ENCODE data around the gene ARFIP2.

ARFIP2 gene

DNA sequence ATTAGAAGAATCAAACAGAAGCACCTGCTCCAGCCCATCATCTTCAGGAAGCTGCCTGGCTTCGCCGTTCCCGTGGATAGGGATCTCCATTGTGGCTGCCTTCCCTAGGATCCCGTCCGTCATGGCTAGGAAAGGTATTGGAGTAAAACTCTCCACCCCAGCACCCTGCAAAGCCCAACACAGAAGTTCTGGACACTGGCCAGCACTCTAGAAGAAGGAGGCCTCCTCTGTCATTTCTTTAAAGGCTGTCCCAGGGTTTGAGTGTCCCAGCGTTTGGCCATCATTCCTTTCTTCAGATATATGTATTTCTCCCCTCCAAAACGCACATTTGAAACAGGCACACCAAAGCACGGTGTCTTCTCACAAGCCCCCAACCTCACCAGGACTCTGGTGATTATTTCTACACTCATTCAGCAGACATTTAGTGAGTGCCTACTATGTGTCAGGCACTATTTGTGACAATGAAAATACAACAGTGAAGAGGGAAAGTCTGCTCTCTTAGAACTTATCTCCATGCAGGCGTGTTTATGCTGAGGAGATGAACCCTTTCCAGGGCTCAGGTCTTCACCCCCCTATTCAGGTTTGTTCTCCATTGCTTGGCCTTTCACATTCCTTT lies 724 bp downstream of the ARFIP2 start:
- DNase-seq: no peak

DNA sequence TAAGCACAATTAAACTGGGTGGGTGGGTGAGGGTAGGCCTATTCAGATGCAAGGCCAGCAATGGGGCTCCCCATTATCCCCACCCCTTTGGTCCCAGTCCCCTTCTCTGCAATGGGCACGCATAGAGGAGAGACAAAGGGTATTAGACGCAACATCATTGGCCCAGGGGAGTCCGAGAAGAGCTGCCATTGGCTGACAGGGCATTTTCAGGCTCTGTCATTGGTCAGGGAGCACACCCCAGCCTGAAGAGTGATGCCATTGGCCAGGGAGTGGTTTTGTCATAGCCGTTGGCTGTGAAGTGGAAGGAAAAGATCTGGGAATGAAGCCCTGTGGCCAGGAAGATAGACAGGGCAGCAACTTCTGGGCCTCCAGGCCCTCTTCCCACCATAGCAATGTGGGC lies 4.6 kb downstream of the ARFIP2 start:
- DNase-seq: no peak

DNA sequence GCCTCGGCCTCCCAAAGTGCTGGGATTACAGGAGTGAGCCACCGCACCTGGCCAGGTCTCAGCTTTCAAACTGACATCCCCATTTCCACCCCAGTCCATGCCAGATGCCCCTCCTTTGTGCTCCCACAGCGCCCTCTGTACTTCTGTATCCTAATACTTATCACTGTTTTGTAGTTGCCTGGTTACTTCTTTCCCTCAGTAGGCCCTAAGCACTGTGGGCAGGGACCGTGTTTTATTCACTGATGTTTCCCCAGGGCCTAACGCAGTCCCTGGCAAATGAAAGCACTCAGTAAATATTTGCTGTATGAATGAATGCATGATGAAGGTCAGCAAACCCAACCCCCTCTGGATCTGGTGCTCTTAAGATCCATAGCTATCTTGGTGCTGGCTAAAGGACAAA lies 5.2 kb downstream of the ARFIP2 start:
- no peak for DNase-seq

DNA sequence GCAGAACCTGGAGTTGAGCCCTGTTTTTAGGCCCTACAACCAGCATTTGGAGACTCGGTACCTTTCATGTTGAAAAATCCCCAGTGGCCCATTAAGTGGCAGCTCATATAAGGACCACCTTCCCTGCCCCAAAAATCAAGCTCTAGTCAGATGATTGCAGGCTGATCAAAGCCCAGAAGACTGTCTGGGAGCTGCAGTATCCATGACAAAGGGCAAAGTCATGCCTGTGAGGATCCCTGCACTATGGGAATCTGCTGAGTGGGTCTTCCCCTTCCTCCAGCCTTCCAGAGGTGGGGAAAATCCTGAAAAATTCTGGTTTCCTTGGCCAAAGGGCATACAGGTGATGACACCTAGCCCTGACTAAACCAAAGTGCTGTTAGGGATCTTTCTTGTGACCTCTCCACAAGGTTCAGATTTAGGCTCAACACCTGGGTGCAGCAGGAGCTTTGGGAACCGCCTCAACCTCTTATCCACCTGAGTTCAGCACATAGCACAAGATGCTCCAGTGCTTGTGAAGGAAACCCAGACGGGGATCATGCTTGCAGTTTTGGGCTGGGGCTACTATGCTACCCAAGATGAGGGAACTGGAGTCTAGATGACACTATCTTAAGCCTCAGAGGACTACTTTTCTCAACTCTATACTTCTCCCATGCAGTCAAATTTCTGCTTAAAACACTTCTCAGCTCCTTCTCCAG lies 6.2 kb downstream of the ARFIP2 start:
- DNase-seq: no peak

DNA sequence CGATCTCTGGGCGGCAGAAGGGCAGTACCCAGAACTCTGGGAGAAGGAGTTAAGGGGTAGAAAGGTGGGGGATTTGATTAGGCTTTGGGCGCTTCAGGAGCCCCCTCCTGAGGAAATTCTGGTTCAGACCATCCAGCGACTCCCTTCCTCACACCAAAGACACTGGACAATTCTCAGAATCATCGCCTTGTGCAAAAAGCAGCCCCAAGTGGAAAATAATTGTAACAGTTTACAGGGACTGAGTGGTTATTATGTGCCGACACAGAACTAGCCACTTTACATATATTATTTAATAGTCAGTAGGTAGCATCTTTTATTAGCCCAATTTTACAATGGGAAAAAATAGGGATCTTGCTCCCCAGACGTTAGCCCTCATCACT lies 6.7 kb downstream of the ARFIP2 start:
- no peak for DNase-seq

DNA sequence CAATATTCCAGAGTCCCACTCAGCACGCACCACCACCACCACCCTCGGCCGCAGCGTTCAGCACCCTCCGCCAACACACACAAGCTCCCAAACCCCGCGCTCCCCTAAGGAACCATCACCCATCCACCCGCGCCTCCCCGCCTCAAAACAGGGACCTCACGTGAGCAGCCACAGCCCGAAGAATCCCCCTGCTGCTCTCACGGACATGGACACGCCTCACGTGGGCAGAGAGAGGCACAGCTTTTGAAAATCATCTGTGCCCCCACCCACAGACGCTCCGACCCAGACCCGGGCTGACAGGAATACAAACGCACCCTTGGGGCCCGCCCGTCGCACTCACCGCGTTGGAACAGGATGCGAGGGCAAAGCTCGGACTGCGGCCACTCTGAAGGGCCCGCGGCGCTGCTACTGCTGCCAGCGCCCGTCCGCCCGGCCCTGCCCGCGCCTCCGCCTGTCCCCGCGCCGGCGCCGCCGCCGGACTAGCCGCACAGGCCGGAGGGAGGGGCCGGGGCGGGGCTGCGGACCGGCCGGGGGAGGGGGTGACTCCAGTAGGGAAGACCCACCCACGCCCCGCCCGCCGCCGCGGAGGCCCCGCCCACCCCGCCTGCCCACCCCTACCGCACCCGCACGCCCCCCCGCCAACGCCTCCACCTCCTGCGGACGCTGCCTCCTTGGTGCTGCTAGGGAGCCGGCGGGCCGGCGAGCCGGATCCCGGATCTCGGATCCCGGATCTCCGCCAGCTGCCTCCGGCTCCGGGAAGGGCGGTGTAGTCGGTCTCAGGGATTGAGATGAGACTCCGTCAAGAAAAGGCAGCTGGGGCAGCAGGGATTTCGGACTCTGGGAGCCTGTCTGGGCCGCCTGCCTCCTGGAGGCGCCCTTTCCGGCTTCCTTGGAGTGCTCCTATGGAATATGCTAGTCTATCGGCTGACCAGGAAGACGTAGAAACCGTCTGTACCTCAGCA lies 7.4 kb downstream of the ARFIP2 start, which contains the start of gene TRIM3:
TSS of gene TRIM3 (minus strand) at position 491 of the 962 bp plus-strand sequence. CDS start 8,246 bp downstream, outside the sequence.
- DNase-seq: peak; percentile 79

DNA sequence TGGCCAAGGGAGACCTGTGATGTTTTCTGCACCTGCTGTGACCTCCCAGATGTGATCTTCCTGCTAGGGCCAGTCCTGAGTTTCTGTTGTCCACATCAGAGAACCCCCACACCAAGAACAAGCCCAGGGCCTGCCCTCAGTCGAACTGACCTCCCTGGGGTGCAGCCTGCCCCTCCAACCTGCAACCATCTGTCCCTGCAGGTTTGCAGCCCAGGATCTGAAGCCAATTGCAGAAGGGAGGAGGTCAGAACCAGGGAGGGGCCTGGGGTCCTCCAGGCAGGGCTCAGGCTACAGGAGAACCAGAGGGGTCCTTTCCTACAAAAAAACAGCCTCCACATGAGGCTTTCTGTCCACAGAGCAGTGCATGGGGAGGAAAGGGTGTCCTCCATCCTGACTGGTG lies 8.2 kb downstream of the ARFIP2 start:
- DNase-seq: no peak

DNA sequence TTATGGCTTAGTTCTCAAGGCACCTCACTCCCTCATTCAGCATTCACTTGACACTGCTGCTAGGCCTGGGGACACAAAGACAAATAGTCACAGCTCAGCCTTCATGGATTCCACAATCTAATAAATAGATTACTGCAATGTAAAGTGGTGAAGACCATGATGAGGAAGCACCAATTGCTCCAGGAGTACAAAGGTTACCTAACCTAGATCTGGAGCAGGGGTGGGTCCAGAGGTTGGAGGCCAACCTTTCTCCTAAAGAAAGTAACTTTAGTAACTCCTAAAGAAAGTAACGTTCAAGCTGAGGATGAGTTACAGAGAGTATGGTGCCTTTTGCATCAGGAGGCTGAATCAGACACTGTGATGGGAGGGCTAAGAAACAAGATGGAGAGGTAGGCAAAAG lies 11.5 kb downstream of the ARFIP2 start:
- no peak for DNase-seq

DNA sequence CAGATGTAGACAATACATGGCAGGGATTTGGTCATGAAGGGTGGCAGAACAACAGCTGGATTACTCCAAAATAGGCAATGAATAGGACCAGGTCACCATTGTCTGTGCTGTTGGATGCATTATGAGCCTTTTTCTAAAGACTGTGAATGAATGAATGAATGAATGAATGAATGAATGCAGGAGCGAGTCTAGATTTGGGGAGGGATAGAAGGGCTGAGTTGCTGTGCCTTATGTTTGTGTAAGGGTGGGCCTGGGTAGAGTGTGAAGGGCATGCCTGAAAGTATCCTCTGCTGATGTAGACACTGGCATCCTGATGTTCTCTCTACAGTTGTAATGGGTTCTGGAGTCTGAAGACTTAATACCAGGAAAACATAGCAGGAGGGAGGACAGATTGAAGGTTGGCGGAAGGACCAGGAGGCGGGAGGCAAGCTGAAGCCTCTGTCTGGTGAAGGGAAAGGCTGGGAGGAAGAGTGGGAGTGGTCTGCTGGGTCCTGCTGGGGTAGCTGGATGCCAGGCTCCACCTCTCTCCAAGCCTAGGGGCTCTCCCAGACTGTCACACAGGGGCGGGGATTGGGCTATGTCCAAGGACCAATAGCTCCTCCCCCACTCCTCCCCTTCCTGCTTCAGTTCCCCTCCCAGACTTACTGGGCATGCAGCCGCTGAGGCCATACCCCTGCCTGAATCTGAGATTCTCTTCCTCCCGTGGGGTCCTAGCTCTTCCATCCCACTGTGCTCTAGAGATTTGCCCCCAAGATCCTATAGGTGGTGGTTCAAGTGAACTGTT lies 12.2 kb downstream of the ARFIP2 start:
- peak; percentile 52 for DNase-seq

DNA sequence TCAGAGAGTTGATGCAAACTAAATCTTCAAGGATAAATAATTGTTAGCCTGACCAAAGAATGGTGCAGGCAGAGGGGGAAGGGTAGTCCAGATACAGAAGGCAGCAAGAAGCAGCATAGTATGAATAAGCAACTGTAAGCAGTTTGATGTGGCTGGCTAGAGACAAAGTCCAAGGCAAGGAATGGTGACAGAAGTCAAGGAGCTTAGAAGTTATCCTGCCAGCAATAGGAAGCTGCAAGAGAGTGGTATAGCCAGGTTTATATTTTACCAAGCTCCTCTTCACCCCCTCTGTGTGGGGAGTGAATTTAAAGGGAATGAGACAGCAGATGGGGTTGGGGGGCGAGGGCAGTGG lies 22.1 kb downstream of the ARFIP2 start:
- DNase-seq: no peak

DNA sequence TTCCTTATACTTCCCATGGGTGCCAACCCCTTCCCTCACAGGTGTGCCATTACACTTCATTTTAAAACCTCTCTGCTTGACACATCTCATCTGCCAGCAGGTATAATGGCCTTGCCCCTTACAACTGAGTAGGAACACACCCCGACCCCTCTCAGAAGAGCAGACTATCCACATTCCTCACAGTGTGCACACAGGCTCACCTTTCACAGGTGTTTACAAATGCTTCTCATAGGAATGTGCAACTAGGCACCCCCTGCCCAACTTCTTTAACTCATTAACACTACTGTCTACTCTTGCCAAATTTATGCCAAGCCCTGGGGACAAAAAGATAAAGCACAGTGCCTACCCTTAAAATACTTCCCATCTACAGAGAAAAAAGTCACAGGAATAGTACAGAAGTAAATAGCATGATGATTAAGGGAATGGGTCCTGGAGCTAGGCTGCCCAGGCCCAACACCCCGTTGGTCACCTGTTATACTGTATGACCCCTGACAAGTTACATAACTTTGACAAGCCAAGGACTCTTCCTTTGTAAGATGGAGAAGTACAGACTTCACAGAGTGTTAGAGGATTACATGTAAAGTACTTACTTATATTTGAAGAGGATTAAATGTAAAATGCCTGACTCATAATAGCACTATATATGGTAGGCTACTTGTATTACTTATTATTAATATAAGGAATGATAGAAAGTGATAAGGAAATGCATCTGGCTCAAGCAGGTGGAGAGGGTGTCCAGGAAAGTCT lies 22.6 kb downstream of the ARFIP2 start:
- no peak for DNase-seq

DNA sequence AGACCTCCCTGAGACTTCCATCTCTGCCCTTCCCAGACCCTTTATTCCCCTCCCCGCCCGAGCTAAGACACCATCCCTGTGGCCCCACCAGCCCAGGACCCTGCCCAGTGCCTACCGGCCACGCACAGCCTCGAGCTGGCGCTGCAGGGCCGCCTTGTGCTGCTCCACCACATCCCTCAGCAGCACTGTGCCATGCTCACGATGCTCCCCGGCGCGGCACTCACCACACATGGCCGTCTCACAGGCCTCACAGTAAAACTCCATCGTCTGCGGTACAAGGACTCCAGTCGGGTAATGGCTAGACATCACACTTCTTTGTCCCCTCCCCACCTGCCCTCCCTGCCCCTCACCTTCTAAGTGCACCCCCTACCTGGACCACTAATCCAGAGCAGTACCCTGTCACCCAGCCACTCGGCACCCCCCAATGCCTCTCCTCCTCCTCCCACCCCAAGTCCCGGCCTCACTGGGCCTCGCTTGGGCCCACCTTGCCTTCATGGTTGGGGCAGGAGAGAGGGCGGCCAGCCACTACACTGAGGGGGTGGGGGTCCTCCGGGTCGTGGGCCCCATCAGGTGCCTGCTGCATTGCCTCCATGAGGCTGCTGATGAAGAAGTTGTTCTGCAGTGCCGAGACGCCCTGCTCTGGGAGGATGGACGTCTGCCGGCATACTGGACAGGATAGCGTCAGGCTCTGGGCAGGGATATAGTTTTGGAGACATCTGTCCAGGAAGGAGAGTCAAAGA lies 23.4 kb downstream of the ARFIP2 start:
- no peak for DNase-seq

DNA sequence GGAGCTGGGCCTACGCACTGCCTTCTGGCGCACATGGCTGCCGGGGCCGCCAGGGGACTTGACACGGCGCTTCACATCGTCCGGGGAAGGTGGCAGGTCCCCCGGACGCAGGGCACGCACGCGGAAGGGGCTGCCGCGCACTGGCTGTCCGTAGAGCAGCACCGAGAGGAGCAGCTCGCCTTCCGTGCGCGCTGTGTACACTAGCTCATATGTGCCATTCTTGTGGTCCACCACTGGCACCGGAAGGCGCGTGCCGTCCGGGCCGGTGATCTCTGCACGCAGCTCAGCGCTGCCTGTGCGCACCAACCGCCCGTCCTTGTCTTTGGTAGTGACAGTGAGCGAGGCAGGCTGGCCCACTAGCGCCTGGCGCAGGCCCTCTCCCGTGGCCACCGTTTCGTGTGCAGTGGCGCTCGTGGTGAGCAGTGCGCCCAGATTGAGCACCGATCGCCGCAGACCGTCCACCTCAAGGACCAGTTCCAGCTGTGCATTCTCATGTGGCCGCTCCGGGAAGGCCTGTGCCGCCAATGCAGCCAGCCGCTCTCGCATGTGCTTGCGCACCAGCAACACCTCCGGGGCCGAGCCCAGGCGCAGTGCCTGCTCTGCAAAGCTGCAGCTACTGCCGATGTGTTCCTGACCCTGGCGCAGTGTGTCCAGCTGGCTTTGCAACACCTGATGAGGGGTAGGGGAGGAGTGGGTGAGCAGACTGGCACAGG lies 24.6 kb downstream of the ARFIP2 start:
- DNase-seq: no peak

DNA sequence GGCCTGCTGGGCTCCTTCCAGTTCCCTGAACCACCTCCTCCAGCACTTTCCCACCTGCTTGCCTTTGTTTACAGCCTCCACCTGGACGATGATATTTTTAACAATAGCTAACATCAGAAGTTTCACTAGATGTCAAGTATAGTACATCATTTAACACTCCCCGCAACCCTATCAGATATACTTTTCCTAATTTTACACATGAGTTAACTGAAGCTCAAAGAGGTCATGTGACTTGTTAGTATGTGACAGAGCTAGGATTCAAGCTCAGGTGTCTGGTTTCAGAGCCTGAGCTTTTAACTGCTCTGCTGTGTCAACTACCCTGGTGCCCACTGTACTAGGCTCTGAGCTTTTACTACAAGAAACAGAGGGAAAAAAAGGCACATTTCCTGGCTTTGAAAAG lies 26.1 kb downstream of the ARFIP2 start:
- DNase-seq: peak; percentile 69

DNA sequence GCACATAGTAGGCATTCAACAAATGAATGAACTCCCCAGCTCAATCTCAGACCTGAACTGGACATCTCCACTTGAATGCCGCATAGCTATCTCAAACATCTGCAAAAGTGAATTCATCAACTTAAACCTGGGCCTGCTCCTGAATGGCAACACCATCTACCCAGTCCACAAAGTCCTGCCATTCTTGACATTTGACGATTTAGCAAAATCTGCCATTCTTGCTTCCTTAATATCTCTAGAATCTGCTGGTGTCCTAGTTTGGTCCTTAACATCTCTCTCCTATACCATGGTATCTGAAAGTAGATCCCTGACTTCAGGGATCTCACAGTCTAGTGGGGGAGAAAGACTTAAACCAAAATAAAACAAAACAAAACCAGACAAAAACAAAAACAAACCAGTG lies 28.0 kb downstream of the ARFIP2 start:
- DNase-seq: no peak

DNA sequence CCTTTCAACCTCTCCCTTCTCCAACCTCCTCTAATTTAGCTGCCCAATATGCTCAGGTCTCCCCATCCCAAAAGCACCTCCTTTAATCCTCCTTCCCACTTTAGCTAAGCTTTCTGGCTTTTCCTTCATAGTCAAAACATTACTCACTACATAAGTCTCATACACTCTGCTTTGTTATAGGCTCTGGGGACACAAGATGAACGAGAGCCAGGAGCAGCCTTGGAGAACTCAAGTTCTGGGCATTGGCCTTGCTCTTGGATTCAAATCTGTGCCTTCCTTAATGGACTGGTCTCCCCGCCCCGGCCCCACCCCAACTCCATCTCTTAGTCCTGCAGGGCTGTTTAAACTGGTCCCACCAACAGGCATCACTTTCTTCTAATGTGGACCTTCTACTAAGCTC lies 28.9 kb downstream of the ARFIP2 start:
- no peak for DNase-seq

DNA sequence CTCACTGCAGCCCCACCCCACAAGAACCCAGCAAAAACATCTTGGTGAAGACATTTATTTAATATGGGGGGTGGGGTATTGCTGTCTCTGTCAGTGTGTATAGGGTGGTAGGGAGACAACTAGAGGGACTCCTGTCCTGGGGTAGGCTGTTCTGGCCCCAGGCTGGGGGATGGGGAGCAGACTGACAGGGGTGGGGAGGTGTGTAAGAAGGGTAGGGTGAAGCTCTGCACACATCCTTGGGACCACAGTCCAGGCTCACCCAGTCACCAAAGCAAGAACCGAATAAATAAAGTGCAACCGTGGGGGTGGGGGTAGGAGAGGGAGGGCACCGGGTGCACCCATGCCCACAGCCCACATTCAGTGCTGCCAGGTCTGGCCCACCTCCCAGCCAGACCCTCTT lies 32.6 kb downstream of the ARFIP2 start:
- DNase-seq: no peak

DNA sequence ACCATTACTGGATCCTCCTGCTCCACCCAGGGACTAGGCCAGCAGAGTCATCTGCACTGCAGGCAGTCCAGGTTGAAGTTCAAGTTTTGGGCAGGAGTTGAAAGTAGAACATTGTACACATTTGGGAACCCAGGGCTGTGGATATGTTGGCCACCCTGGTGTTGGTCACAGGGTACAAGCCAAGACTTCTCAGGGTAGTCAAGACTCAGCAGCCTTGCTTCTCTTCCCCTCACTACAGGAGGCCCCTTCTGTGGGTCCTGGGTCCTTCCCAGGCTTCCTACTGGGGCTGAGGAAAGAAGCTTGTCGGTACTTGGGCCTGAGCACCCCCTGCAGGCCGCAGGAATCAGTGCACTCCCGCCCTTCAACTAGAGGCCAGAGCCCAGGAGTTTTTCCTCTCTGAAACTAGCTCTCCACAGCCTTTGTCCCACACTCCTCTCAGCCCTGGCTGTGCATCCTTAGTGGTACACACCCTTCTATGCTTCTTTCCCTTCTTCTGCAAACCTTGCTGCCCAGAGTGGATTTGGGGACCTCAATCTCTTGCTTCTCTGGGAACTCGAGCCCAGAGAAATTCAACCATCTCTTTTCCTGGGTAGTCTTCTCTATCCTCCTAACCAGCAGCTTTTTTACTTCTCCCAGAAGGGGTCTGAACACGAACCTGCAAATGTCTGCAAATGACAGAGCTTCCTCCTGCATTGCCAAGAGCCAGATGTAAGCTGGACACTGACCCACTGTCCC lies 37.7 kb downstream of the ARFIP2 start:
- peak; percentile 36 for DNase-seq

DNA sequence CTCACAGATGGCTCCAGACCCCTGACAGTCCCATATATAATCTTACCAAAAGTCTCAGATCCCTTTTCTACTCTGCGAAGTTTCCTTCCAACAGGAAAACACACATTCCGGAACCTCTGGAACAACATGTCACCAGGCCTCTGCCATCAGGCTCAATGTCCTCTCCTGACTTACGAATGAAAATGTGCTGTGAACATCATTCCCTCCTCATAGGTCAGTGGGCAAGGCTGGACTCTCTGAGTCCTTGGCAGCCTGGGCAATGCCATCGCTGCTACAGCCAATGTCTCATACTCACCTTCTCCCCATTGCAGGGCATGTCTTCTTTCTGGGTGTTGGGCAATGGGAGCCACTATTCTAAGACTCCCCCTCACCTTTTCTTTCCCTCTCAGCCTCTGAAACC lies 38.7 kb downstream of the ARFIP2 start:
- no peak for DNase-seq

DNA sequence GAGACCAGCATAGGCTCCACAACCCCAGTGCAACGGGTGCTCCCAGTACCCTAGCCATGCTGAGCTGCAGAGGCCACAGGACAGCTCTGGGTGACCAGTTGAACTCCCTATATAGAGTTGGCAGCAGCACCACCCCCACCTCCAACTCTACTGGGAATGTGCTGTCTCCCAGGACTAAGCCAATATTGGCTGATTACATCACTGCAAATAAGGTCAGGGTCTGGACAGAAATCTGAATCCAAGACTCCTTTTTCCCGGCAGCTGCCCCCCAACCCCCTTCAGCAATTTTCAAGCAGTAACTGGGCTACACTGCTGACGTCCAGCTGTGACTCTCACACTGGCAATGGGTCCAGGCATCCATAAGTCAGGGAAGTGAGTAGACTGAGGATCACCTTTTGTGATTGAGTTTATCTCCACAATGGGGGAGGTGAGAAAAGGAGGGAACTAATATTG lies 40.2 kb downstream of the ARFIP2 start, which contains the start of gene HPX:
TSS of gene HPX (minus strand) at position 82 of the 453 bp plus-strand sequence. CDS start at position 58, 24 bp downstream.
- DNase-seq: no peak

Data from NCI-H1105 treated with DMSO at 0.1 percent for 48 hours (cell line).